ENCODE data around the gene FKBP15. TPM values are rescaled to one million over a fixed set of nuclear protein-coding genes. Genes with fewer than 3 reads are reported as not detected.

Gene FKBP15
- total and polyA plus RNA-seq, 2 of the 4 experiments (the other 2 are of a cell fraction): 20.4 to 25.5 TPM

DNA sequence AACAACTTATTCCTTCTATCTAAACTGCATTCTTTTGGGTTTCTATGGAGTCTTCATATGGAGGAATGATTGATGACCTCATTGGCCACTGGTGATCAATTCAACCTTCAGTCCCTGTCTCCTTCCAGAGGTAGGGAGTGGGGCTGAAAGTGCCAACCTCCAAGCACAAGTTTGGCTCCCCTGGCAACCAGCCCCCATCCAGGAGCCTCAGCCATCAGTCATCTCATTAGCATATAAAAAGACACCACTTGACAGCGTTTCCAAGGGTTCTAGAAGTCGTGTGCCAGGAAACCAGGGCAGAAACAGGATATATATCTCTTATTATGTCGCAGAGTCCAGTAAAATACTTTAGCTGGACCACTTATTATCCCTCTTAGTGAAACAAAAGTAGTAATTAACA, 60.5 kb downstream of the FKBP15 start:
- in situ Hi-C loops (cut with MboI; ENCODE audit: low sequenced_read_pairs) (no loop called here), dilution Hi-C loops (cut with HindIII; ENCODE audit: low sequenced_read_pairs, unreplicated experiment) (no loop called here), intact Hi-C loops (cut with micrococcal nuclease) (no loop called here)
- H2BK5ac ChIP-seq (ENCODE audit: low read depth, low read length, poor library complexity, severe bottlenecking): no peak overlapping the region
- H3K27me3 ChIP-seq (ENCODE audit: control insufficient read depth, insufficient read depth, low read length): no peaks in the 10 kb centered on the region
- no peak overlapping the region for H2AFZ ChIP-seq (replicated peaks; ENCODE audit: low read length, poor library complexity)
- TF ChIP-seq RFX5 (IDR thresholded peaks at IDR 0.05; ENCODE audit: low read depth, low read length): no peak
- TF ChIP-seq MAFK (IDR thresholded peaks at IDR 0.05; ENCODE audit: low read depth, low read length): no peak
- no peak for TF ChIP-seq BHLHE40 (IDR thresholded peaks at IDR 0.05; ENCODE audit: low read depth, low read length)
- TF ChIP-seq FOS (IDR thresholded peaks at IDR 0.05; ENCODE audit: low read depth, low read length): no peak
- TF ChIP-seq, protein P1, sequence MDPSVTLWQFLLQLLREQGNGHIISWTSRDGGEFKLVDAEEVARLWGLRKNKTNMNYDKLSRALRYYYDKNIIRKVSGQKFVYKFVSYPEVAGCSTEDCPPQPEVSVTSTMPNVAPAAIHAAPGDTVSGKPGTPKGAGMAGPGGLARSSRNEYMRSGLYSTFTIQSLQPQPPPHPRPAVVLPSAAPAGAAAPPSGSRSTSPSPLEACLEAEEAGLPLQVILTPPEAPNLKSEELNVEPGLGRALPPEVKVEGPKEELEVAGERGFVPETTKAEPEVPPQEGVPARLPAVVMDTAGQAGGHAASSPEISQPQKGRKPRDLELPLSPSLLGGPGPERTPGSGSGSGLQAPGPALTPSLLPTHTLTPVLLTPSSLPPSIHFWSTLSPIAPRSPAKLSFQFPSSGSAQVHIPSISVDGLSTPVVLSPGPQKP (IDR thresholded peaks at IDR 0.05; ENCODE audit: borderline replicate concordance, low read depth, low read length): no peak
- no peak for TF ChIP-seq SMC3 (IDR thresholded peaks at IDR 0.05; ENCODE audit: low read depth, low read length)
- TF ChIP-seq MAZ (IDR thresholded peaks at IDR 0.05; ENCODE audit: borderline replicate concordance, low read depth, low read length): no peak
- no peak for TF ChIP-seq CEBPB (IDR thresholded peaks at IDR 0.05; ENCODE audit: low read depth, low read length)
- no peak for TF ChIP-seq MXI1 (IDR thresholded peaks at IDR 0.05; ENCODE audit: borderline replicate concordance, low read depth, low read length)
- no peak for TF ChIP-seq RAD21 (IDR thresholded peaks at IDR 0.05; ENCODE audit: low read length)
- no peak for TF ChIP-seq CHD1 (IDR thresholded peaks at IDR 0.05; ENCODE audit: low read depth, low read length)
- no peak for TF ChIP-seq RCOR1 (IDR thresholded peaks at IDR 0.05; ENCODE audit: insufficient replicate concordance, low read length)
- TF ChIP-seq, protein P2, sequence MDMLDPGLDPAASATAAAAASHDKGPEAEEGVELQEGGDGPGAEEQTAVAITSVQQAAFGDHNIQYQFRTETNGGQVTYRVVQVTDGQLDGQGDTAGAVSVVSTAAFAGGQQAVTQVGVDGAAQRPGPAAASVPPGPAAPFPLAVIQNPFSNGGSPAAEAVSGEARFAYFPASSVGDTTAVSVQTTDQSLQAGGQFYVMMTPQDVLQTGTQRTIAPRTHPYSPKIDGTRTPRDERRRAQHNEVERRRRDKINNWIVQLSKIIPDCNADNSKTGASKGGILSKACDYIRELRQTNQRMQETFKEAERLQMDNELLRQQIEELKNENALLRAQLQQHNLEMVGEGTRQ (IDR thresholded peaks at IDR 0.05; ENCODE audit: low read depth, low read length): no peak
- TF ChIP-seq NFE2L2 (IDR thresholded peaks at IDR 0.05; ENCODE audit: low read depth, low read length): no peak
- no peak for TF ChIP-seq POLR2A (IDR thresholded peaks at IDR 0.05; ENCODE audit: low read depth, low read length)
- no peak overlapping the region for H3K4me2 ChIP-seq (ENCODE audit: low read depth, low read length)
- no peak overlapping the region for H2BK120ac ChIP-seq (ENCODE audit: low read depth, low read length)
- H3K4ac ChIP-seq (ENCODE audit: low read depth, low read length): no peak overlapping the region
- H4K91ac ChIP-seq (ENCODE audit: insufficient read depth, low read depth, low read length): no peak overlapping the region
- H3K56ac ChIP-seq (ENCODE audit: extremely low read depth, insufficient read depth, low read length): no peak overlapping the region
- no peak for DNase-seq
- POLR2A ChIA-PET (ENCODE audit: unreplicated experiment): no interaction called here
- no peak overlapping the region for H3K23ac ChIP-seq (ENCODE audit: low read depth, low read length)
- no CpG with 5 or more reads among the region's 3 CpGs for WGBS, 2 experiments (ENCODE audit: extremely low coverage in 2 of 2, insufficient read length in 1 of 2)
- CTCF ChIA-PET: interaction anchor here (0.6 kb wide), 1 partner anchor 50 kb away, joined by 4 read pairs; no protein-coding TSS in a partner anchor
- no peak overlapping the region for H4K8ac ChIP-seq (ENCODE audit: low read depth in 2 of 2, low read length in 2 of 2)
- no peak overlapping the region for H4K5ac ChIP-seq (ENCODE audit: low read depth, low read length)
- no peak overlapping the region for H2AK9ac ChIP-seq (replicated peaks; ENCODE audit: low read depth, low read length, poor library complexity)
- no peak overlapping the region for H3K9ac ChIP-seq (ENCODE audit: low read depth, low read length)
- H3K9me1 ChIP-seq (ENCODE audit: insufficient read depth, low read length): peaks cover 22% of the 10 kb centered on the region
- peaks cover 7% of the 10 kb centered on the region; the same call in 1 of the 2 replicates for H4K20me1 ChIP-seq (ENCODE audit: insufficient read depth, low read length)
- H3K14ac ChIP-seq (replicated peaks; ENCODE audit: low read depth, low read length): no peak overlapping the region
- peaks cover 0 to 9% of the 10 kb centered on the region in 2 experiments; a peak in 2 of 4 replicates for H3K79me1 ChIP-seq (ENCODE audit: low read depth in 1 of 2, low read length in 2 of 2)
- H2BK20ac ChIP-seq (ENCODE audit: low read depth, low read length): no peak overlapping the region
- peaks cover 5% of the 10 kb centered on the region for H3K4me1 ChIP-seq (ENCODE audit: control insufficient read depth, insufficient read depth, low read length)
- H3K27ac ChIP-seq (ENCODE audit: insufficient read depth, low read length): no peak overlapping the region
- no peaks in the 10 kb centered on the region for H3K9me3 ChIP-seq (ENCODE audit: control insufficient read depth, insufficient read depth, low read length)
- no peak overlapping the region for H2AK5ac ChIP-seq (ENCODE audit: low read depth, low read length)
- no peak overlapping the region for H2BK15ac ChIP-seq (ENCODE audit: low read depth, low read length)
- no peak overlapping the region for H3K4me3 ChIP-seq (ENCODE audit: insufficient read depth, low read depth, low read length)
- no peak for ATAC-seq (ENCODE audit: low read depth)
- H3K18ac ChIP-seq (ENCODE audit: low read depth, low read length): no peak overlapping the region
- peaks cover 32% of the 10 kb centered on the region for H3K36me3 ChIP-seq (ENCODE audit: control insufficient read depth, insufficient read depth, low read length)
- no TSS peak for BruUV-seq (replicated peaks)

Data from IMR-90 (cell line).